Left hindlimb (tissue), 1 donor: ENCODE results near the gene SH2D5.
A peak's percentile ranks its signal among the peaks of the same experiment; 100 is the strongest.
"Not testable (repeated sequence)": the region's sequence is repeated elsewhere in the genome, so short reads cannot be mapped to it uniquely, and the experiment has no call there.

ENCODE experiments used
- DNase-seq: peaks from one replicate; pipeline ENCODE4 v3.0.0-alpha.2; 2018

The SH2D5 gene

GRCh38 chr1:20727746-20728316 lies 4.7 kb downstream of the SH2D5 start:
- DNase-seq, result no peak

- no peak for DNase-seq
These were observed 5.4 kb downstream of the SH2D5 start for GRCh38 chr1:20726932-20727745.

- DNase-seq, result no peak
These were observed 6.2 kb downstream of the SH2D5 start for GRCh38 chr1:20726118-20726911.

- no peak for DNase-seq
These were observed 7.0 kb downstream of the SH2D5 start for GRCh38 chr1:20725189-20726117.

GRCh38 chr1:20724364-20725188 lies 7.9 kb downstream of the SH2D5 start:
- no peak for DNase-seq

GRCh38 chr1:20723537-20724363 lies 8.8 kb downstream of the SH2D5 start:
- DNase-seq, result no peak

GRCh38 chr1:20723159-20723536 lies 9.4 kb downstream of the SH2D5 start:
- DNase-seq, result no peak

- DNase-seq, result no peak
These were observed 11.1 kb downstream of the SH2D5 start for GRCh38 chr1:20721117-20722061.

GRCh38 chr1:20720631-20721091 lies 11.8 kb downstream of the SH2D5 start:
- no peak for DNase-seq

- no peak for DNase-seq
These were observed 12.5 kb downstream of the SH2D5 start for GRCh38 chr1:20719871-20720620.

- no peak for DNase-seq
These were observed 13.2 kb downstream of the SH2D5 start for GRCh38 chr1:20719261-20719660.

GRCh38 chr1:20718343-20718882 lies 14.1 kb downstream of the SH2D5 start:
- DNase-seq, result not testable (repeated sequence)

- peak; percentile 74 for DNase-seq
These were observed 14.8 kb downstream of the SH2D5 start, which contains the start of gene KIF17 for GRCh38 chr1:20717452-20718342. Gene KIF17 (minus strand): TSS chr1:20718007. CDS start chr1:20717706, 301 bp downstream.

GRCh38 chr1:20716232-20716631 lies 16.3 kb downstream of the SH2D5 start:
- DNase-seq, result no peak

GRCh38 chr1:20715406-20715805 lies 17.1 kb downstream of the SH2D5 start:
- DNase-seq, result no peak

GRCh38 chr1:20713440-20713839 lies 19.1 kb downstream of the SH2D5 start:
- DNase-seq, result no peak

GRCh38 chr1:20712215-20712577 lies 20.3 kb downstream of the SH2D5 start:
- no peak for DNase-seq
